Measurements from ENCODE around the gene DNAJC18. TPM values are rescaled to one million over a fixed set of nuclear protein-coding genes. Genes with fewer than 3 reads are reported as not detected.

The DNAJC18 gene
- total and polyA plus RNA-seq, 7 experiments from 2014 or later = 2.2 to 9.7 (median 4.9) TPM

DNA sequence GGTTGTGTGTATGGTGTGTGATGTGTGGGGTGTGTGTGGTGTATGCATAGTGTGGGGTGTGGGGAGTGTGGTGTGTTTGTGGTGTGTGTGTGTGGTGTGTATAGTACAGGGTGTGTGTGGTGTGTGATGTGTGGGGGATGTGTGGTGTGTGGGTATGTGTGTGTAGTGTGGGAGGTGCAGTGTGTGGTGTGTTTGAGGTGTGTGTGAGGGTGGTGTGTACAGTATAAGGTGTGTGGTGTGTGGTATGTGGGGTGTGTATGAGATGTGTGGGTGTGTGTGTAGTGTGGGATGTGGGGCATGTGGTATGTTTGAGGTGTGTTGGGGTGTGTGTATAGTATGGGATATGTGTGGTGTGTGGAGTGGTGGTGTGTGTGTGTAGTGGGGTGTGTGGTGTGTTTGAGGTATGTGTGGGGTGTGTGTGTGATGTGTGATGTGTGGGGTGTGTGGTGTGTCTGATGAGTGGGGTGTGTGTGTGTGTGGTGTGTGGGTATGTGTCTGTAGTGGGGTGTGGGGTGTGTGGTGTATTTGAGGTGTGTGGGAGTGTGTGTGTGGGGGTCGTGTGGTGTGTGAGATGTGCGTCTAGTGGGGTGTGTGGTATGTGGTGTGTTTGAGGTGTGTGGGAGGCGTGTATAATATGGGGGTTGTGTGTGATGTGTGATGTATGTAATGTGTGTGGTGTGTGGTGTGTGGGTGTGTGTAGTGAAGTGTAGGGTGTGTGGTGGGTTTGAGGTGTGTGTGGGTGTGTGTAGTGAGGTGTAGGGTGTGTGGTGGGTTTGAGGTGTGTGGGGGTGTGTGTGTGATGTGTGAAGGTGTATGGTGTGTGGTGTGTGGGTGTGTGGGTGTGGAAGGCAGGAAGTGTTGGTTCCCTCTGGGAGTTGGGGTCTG is 14.6 kb upstream of the DNAJC18 start:
- H3K27ac ChIP-seq (ENCODE audit: low read depth, low read length) = peak overlapping the region; percentile 8
- Mint-ChIP-seq H3K9me3 (no peaks in the 10 kb centered on the region), H3K27me3 (no peaks in the 10 kb centered on the region), H3K36me3 (peaks cover 0 to 2% (median 0%) of the 10 kb centered on the region in 5 donors), H3K27ac (peak overlapping the region; percentile 41 to 91 (median 78)), H3K4me3 (peak overlapping the region in 2 of 10 donors; percentile 6 to 58), H3K4me1 (peaks cover 26 to 50% (median 42%) of the 10 kb centered on the region in 7 donors)
- no peak overlapping the region for H3K4me3 ChIP-seq (ENCODE audit: low read length)
- H3K4me1 ChIP-seq (ENCODE audit: control insufficient read depth in 2 of 2, insufficient read depth in 2 of 2, low read length in 2 of 2) = peaks cover 43 to 47% of the 10 kb centered on the region in 2 donors
- intact Hi-C loops (cut with micrococcal nuclease) = no loop called here
- H3K36me3 ChIP-seq (ENCODE audit: control insufficient read depth in 2 of 3, insufficient read depth in 3 of 3, low read length in 3 of 3) = no peaks in the 10 kb centered on the region
- H3K27me3 ChIP-seq (ENCODE audit: control insufficient read depth in 2 of 2, insufficient read depth in 2 of 2, low read length in 2 of 2) = no peaks in the 10 kb centered on the region
- DNase-seq = peak in 1 of 9 donors; percentile 46
- POLR2A ChIA-PET = interaction anchor here (0.9 to 1.6 kb wide), 2 partner anchors 10 to 28 kb away, joined by 3 to 5 read pairs; partner anchors contain the start of gene STING1
- CTCF ChIA-PET = interaction anchor here (1.8 kb wide), 1 partner anchor 59 kb away, joined by 7 read pairs; no protein-coding TSS in a partner anchor
- peak; percentile 32 for ATAC-seq
- H3K9me3 ChIP-seq (ENCODE audit: control insufficient read depth in 2 of 3, low read length in 3 of 3) = no peaks in the 10 kb centered on the region

DNA sequence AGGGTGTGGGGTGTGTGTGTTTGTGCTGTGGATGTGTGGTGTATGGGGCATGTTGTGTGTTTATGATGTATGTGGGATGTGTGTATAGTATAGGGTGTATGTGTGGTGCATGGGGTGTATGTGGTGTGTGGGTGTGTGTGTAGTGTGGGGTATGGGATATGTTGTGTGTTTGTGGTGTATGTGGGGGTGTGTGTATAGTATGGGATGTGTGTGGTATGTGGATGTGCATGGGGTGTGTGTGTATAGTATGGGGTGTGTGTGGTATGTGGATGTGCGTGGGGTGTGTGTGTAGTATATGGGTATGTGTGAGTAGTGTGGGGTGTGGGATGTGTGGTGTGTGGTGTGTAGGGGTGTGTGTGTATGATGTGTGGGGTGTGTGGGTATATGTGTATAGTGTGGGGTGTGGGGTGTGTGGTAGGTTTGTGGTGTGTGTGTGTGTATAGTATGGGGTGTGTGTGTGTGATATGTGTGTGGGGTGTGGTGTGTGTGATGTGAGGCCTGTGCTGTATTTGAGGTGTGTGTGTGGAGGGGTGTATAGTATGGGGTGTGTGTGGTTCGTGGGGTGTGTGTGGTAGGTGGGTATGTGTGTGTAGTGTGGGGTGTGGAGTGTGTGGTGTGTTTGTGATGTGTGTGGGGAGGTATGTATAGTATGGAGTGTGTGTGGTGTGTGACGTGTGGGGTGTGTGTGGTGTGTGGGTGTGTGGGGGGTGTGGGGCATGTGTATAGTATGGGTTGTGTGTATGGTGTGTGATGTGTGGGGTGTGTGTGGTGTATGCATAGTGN is 12.7 kb upstream of the DNAJC18 start:
- intact Hi-C loops (cut with micrococcal nuclease) = no loop called here
- no peak overlapping the region for H3K27ac Mint-ChIP-seq
- no peaks in the 10 kb centered on the region for H3K9me3 Mint-ChIP-seq
- Histone ChIP-seq H3K36me3 (ENCODE audit: control insufficient read depth in 2 of 3, insufficient read depth in 3 of 3, low read length in 3 of 3) (no peaks in the 10 kb centered on the region), H3K27ac (ENCODE audit: low read depth, low read length) (no peak overlapping the region), H3K27me3 (ENCODE audit: control insufficient read depth in 2 of 2, insufficient read depth in 2 of 2, low read length in 2 of 2) (no peaks in the 10 kb centered on the region), H3K4me1 (ENCODE audit: control insufficient read depth in 2 of 2, insufficient read depth in 2 of 2, low read length in 2 of 2) (peaks cover 32 to 34% of the 10 kb centered on the region in 2 donors), H3K9me3 (ENCODE audit: control insufficient read depth in 2 of 3, low read length in 3 of 3) (no peaks in the 10 kb centered on the region), H3K4me3 (ENCODE audit: low read length) (no peak overlapping the region)
- ATAC-seq (peak; percentile 2), DNase-seq (peak in 1 of 9 donors; percentile 16)
- H3K36me3 Mint-ChIP-seq = peaks cover 0 to 5% (median 0%) of the 10 kb centered on the region in 5 donors
- no peaks in the 10 kb centered on the region for H3K27me3 Mint-ChIP-seq
- H3K4me1 Mint-ChIP-seq = peaks cover 22 to 50% (median 44%) of the 10 kb centered on the region in 7 donors
- ChIA-PET CTCF (no interaction called here), POLR2A (no interaction called here)
- H3K4me3 Mint-ChIP-seq = no peak overlapping the region

DNA sequence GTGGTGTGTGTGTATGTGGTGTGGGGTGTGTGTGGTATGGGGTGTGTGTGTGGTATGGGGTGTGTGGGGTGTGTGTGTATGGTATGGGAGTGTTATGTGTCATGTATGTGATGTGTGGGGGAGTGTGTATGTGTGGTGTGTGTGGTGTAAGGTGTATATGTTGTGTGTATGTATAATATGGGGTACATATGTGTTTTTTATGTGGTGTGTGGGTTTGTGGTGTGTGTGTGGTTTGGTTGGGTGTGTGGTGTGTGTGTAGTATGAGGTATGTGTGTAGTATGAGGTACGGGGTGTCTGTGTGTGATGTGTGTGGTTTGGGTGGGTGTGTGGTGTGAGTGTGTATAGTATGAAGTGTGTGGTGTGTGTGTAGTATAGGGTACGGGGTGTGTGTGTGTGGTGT is 11.9 kb upstream of the DNAJC18 start:
- Mint-ChIP-seq H3K4me3 (no peak overlapping the region), H3K9me3 (no peaks in the 10 kb centered on the region), H3K27ac (no peak overlapping the region), H3K27me3 (no peaks in the 10 kb centered on the region), H3K36me3 (peaks cover 0 to 6% (median 0%) of the 10 kb centered on the region in 5 donors), H3K4me1 (peaks cover 24 to 50% (median 42%) of the 10 kb centered on the region in 7 donors)
- ChIA-PET POLR2A (interaction anchor here (1.5 kb wide), 1 partner anchor 31 kb away, joined by 5 read pairs; the partner anchor contains the start of gene STING1), CTCF (no interaction called here)
- H3K4me1 ChIP-seq (ENCODE audit: control insufficient read depth in 2 of 2, insufficient read depth in 2 of 2, low read length in 2 of 2) = peaks cover 32% of the 10 kb centered on the region in 2 donors
- H3K27ac ChIP-seq (ENCODE audit: low read depth, low read length) = no peak overlapping the region
- ATAC-seq = no peak
- H3K9me3 ChIP-seq (ENCODE audit: control insufficient read depth in 2 of 3, low read length in 3 of 3) = no peaks in the 10 kb centered on the region
- H3K27me3 ChIP-seq (ENCODE audit: control insufficient read depth in 2 of 2, insufficient read depth in 2 of 2, low read length in 2 of 2) = no peaks in the 10 kb centered on the region
- intact Hi-C loops (cut with micrococcal nuclease) = no loop called here
- no peak overlapping the region for H3K4me3 ChIP-seq (ENCODE audit: low read length)
- H3K36me3 ChIP-seq (ENCODE audit: control insufficient read depth in 2 of 3, insufficient read depth in 3 of 3, low read length in 3 of 3) = no peaks in the 10 kb centered on the region
- DNase-seq = peak in 1 of 9 donors; percentile 17

DNA sequence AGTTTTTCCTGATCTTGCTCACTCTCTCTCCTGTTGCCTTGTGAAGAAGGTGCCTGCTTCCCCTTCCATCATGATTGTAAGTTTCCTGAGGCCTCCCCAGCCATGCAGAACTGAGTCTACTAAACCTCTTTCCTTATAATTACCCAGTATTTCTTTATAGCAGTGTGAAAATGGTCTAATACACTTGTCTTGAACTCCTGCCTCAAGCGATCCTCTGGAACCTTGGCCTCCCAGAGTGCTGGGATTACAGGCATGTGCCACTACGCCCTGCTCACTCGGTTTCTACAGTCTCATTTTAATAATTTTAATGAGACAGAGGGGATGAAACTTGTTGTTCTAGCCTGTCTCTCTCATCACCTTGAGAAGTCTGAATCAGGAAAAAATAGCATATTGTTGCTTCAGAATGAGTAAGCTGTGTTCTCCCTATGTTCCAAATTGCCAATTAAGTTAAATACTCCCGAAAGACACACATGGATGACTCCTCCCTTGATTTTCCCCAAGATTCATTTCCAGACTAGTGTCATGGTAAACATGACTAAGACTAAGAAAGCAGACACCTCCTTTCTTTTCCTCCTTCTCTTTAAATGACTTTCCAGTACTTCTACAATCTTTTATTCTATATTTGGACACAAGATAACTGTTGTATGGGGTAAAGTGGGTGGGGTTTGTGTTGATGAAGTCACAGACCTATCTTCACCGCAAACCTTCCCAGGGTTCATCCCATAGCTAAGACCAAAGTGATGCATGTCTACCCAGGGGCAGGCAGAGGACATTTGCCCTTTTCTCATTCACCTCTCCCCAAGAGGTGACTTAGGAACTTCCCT is 7.8 kb upstream of the DNAJC18 start:
- Mint-ChIP-seq H3K4me3 (peak overlapping the region in 1 of 10 donors; percentile 56), H3K9me3 (no peaks in the 10 kb centered on the region), H3K27me3 (no peaks in the 10 kb centered on the region), H3K36me3 (peaks cover 0 to 8% (median 0%) of the 10 kb centered on the region in 5 donors), H3K27ac (peak overlapping the region in 4 of 9 donors; percentile 45 to 86 (median 80)), H3K4me1 (peaks cover 23 to 61% (median 49%) of the 10 kb centered on the region in 7 donors)
- H3K4me1 ChIP-seq (ENCODE audit: control insufficient read depth in 2 of 2, insufficient read depth in 2 of 2, low read length in 2 of 2) = peaks cover 25 to 30% of the 10 kb centered on the region in 2 donors
- no peak for DNase-seq
- CTCF ChIA-PET = interaction anchor here (0.6 kb wide), 1 partner anchor 64 kb away, joined by 4 read pairs; no protein-coding TSS in a partner anchor
- POLR2A ChIA-PET = interaction anchor here (0.6 to 1.4 kb wide), 2 partner anchors 8 to 55 kb away, joined by 3 to 8 read pairs; no protein-coding TSS in a partner anchor
- no peak for ATAC-seq
- no peaks in the 10 kb centered on the region for H3K36me3 ChIP-seq (ENCODE audit: control insufficient read depth in 2 of 3, insufficient read depth in 3 of 3, low read length in 3 of 3)
- no peaks in the 10 kb centered on the region for H3K27me3 ChIP-seq (ENCODE audit: control insufficient read depth in 2 of 2, insufficient read depth in 2 of 2, low read length in 2 of 2)
- no peak overlapping the region for H3K4me3 ChIP-seq (ENCODE audit: low read length)
- H3K27ac ChIP-seq (ENCODE audit: low read depth, low read length) = no peak overlapping the region
- intact Hi-C loops (cut with micrococcal nuclease) = loop anchor here in 1 of 2 donors (1.0 kb wide), 1 partner anchor 9 kb away; no protein-coding TSS in a partner anchor
- no peaks in the 10 kb centered on the region for H3K9me3 ChIP-seq (ENCODE audit: control insufficient read depth in 2 of 3, low read length in 3 of 3)

DNA sequence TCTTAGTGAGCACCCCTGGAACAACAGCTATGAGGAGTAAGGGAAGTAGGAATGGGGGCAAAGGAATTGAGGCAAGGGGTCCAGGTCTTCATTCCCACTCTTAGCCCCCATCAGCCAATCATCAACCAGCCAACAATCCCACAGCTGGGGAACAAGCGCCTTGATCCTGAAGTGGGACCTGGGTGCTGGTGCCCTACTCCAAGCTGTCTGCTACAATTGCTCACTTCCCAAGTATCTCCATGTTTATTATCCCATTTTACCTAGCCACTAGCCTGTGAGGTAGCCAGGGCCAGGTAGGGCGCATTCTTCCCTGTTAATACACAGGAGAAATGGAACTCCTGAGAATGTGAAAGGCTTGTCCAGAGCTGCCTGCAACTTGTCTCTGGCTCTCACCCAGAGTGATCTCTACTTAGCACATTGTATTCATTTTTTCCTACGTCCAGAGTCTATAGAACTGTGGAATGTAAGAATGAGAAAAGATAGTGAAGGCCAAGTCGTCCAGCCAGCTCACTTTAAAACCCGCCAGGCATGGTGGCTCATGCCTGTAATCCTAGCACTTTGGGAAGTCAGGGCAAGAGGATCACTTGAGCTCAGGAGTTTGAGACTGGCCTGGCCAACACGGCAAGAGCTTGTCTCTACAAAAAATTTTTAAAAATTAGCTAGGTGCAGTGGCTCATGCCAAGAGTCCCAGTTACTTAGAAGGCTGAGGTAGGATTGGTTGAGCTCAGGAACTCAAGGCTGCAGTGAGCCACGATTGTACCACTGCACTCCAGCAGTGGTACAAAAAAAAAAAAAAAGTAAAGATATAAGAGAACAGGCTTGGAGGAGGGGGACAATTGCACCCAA is 6.2 kb upstream of the DNAJC18 start:
- peaks cover 23 to 67% (median 57%) of the 10 kb centered on the region in 7 donors for H3K4me1 Mint-ChIP-seq
- ChIA-PET CTCF (interaction anchor here (1.0 to 8.1 kb wide), 2 partner anchors 23 to 68 kb away, joined by 4 to 60 read pairs; no protein-coding TSS in a partner anchor), POLR2A (interaction anchor here (0.6 to 1.6 kb wide), 7 partner anchors 10 to 36 kb away, joined by 4 to 8 read pairs (median 6); partner anchors contain the start of gene STING1)
- peak overlapping the region in 3 of 9 donors; percentile 21 to 45 (median 36) for H3K27ac Mint-ChIP-seq
- H3K27me3 Mint-ChIP-seq = no peaks in the 10 kb centered on the region
- no peaks in the 10 kb centered on the region for H3K9me3 Mint-ChIP-seq
- Histone ChIP-seq H3K4me3 (ENCODE audit: low read length) (no peak overlapping the region), H3K36me3 (ENCODE audit: control insufficient read depth in 2 of 3, insufficient read depth in 3 of 3, low read length in 3 of 3) (no peaks in the 10 kb centered on the region), H3K27ac (ENCODE audit: low read depth, low read length) (no peak overlapping the region), H3K27me3 (ENCODE audit: control insufficient read depth in 2 of 2, insufficient read depth in 2 of 2, low read length in 2 of 2) (no peaks in the 10 kb centered on the region), H3K9me3 (ENCODE audit: control insufficient read depth in 2 of 3, low read length in 3 of 3) (no peaks in the 10 kb centered on the region), H3K4me1 (ENCODE audit: control insufficient read depth in 2 of 2, insufficient read depth in 2 of 2, low read length in 2 of 2) (peaks cover 12 to 15% of the 10 kb centered on the region in 2 donors)
- ATAC-seq (no peak), DNase-seq (no peak)
- intact Hi-C loops (cut with micrococcal nuclease) = no loop called here
- H3K36me3 Mint-ChIP-seq = peaks cover 0 to 8% (median 0%) of the 10 kb centered on the region in 5 donors
- H3K4me3 Mint-ChIP-seq = no peak overlapping the region
